Measurements from ENCODE around the gene LGALS9C.
"Not testable (repeated sequence)": the region's sequence is repeated elsewhere in the genome, so short reads cannot be mapped to it uniquely, and the experiment has no call there.

The LGALS9C gene

DNA sequence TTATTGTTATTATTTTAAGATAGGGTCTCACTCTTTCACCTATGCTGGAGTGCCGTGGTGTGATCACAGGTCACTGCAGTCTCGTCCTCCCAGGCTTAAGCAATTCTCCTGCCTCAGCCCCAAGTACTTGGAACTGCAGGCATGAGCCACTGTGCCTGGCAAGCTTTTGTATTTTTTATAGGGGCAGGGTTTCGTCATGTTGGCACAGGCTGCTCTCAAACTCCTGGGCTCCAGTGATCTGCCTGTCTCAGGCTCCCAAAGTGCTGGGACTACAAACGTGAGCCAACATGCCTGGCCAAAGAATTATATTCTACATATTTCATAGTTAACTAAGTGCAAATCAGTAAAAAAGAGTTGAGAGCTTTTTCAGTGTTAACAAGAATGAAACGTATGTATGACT, 65.6 kb downstream of the LGALS9C start:
- DNase-seq: not testable (repeated sequence)

DNA sequence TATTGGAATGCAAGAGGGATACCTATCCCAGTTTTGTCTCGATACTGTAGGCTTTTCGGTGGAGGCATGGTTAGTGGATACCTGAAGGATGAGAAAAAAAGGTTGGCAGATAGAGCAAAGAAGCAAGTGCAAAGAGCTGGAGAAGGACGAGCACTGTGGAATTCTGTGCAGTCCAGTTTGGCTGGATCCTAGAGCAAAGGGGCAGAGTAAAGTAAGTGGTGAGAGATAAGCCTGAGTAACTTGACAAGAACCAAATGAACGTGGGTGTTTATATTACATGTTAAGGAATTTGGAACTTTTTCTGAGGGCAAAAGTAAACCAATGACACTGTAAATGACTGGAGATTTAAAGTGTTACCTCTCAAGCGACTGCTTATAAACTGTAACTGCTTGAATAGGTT, 66.3 kb downstream of the LGALS9C start:
- not testable (repeated sequence) for DNase-seq
